ENCODE data around the gene NAT9. TPM values are rescaled to one million over a fixed set of nuclear protein-coding genes. Genes with fewer than 3 reads are reported as not detected.

The NAT9 gene
- total RNA-seq, 2 donors from 2014 or later: 28.4 to 52.6 TPM

DNA sequence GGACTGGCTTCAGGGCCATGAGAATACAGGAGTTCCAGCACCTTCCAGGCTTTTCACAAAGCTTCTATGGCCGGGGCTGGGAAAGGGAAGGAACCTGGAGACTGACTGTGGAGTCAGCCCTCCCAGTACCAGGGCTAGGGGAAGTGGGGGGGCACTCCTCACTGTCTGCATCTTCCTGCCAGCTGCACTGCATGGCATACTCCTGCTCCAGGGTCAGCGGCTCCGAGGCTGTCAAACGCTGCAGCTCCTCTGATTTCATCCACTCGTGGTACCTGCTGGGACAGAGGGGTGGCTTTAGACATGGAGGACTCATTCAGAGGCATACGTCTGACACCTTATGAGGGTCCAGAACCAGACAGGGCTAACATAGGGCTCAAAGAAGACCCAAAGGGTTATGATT lies 2.7 kb downstream of the NAT9 start:
- no peak for TF ChIP-seq CTCF (IDR thresholded peaks at IDR 0.05)
- H3K4me1 ChIP-seq: peaks cover 11% of the 10 kb centered on the region
- intact Hi-C loops (cut with DNase I): no loop called here
- no peak overlapping the region for H3K9ac ChIP-seq (ENCODE audit: low read depth in 2 of 2, low read length in 2 of 2)
- no peak for DNase-seq
- H3K4me3 ChIP-seq: no peak overlapping the region
- no peaks in the 10 kb centered on the region for H3K9me3 ChIP-seq
- H3K36me3 ChIP-seq: no peaks in the 10 kb centered on the region
- H3K27me3 ChIP-seq: no peaks in the 10 kb centered on the region
- H3K27ac ChIP-seq: no peak overlapping the region

DNA sequence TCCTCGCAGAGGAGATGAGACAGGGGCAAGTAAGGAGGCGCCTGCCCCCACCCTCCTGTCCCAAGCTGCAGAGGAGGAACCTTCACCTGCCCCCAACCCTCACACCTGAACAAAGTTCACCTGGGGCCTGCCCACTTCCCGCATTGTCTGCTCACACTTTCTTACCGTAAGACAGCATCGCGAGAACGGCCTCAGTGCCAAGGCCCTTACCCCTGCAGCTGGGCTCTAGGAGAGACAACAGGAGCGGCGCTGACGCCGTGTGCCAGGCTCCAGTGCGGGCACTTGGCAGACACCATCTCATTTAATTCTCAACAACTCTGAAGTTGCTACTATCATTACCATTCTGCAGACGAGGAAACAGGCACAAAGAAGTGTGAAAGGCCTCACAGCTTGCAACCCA lies 4.1 kb downstream of the NAT9 start:
- no peaks in the 10 kb centered on the region for H3K9me3 ChIP-seq
- intact Hi-C loops (cut with DNase I): no loop called here
- H3K4me3 ChIP-seq: no peak overlapping the region
- no peak for DNase-seq
- TF ChIP-seq CTCF (IDR thresholded peaks at IDR 0.05): no peak
- H3K4me1 ChIP-seq: peaks cover 8% of the 10 kb centered on the region
- H3K36me3 ChIP-seq: peaks cover under 1% of the 10 kb centered on the region
- H3K27me3 ChIP-seq: no peaks in the 10 kb centered on the region
- H3K27ac ChIP-seq: no peak overlapping the region
- H3K9ac ChIP-seq (ENCODE audit: low read depth in 2 of 2, low read length in 2 of 2): no peak overlapping the region

- DNase-seq: no peak
- H3K36me3 ChIP-seq: peaks cover 4% of the 10 kb centered on the region
- H3K9me3 ChIP-seq: no peaks in the 10 kb centered on the region
- no peaks in the 10 kb centered on the region for H3K27me3 ChIP-seq
- intact Hi-C loops (cut with DNase I): loop anchor here (2.0 kb wide), 1 partner anchor 27 kb away; no protein-coding TSS in a partner anchor
- H3K4me3 ChIP-seq: no peak overlapping the region
- H3K9ac ChIP-seq (ENCODE audit: low read depth in 2 of 2, low read length in 2 of 2): no peak overlapping the region
- no peak overlapping the region for H3K27ac ChIP-seq
- H3K4me1 ChIP-seq: peaks cover 5% of the 10 kb centered on the region
- TF ChIP-seq CTCF (IDR thresholded peaks at IDR 0.05): no peak
Measured at GRCh38 chr17:74771319-74771914, 4.7 kb downstream of the NAT9 start.

DNA sequence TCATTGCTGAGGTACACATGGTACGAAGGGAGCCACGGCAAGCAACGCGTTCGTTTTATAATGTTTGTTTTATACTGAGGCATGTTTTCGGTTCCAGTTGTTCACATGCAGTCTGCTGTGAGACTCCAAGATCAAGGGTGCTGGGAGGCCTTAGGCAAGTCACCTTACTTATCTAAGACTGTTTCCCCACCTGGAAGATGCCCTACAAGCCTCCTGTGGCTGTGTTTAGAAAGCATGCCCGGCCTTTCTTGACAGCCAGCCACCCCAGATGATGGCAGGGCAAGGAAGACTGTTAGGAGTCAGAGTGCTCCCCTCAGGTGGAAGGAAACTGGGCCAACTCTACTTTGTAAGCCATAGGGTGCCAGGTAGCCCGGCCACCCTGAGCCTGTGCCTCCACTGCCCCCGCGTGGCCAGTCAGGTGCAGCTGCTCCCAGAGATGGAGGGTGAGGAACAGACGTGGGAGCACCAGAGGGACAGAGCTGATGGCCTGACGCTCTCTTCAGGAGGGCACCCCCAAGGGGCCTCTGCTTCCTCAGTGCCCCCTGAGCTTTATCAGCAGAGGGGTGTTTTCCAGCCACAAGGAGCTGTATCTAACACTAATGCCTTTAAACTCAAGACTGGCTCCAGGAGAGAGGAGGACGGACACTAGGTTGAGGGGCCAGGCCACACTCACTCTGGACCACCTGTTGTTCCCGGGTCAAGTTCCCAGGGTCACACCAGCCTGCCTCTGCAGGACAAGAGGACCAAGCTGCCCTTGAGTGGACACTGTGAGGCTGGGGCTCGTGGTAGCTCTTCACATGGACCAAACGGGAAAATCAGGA lies 5.4 kb downstream of the NAT9 start:
- no peak overlapping the region for H3K4me3 ChIP-seq
- peak; percentile 82 for DNase-seq
- H3K36me3 ChIP-seq: peaks cover 4% of the 10 kb centered on the region
- H3K27ac ChIP-seq: no peak overlapping the region
- H3K9ac ChIP-seq (ENCODE audit: low read depth in 2 of 2, low read length in 2 of 2): no peak overlapping the region
- no peaks in the 10 kb centered on the region for H3K9me3 ChIP-seq
- peak; percentile 88 for TF ChIP-seq CTCF (IDR thresholded peaks at IDR 0.05)
- H3K27me3 ChIP-seq: no peaks in the 10 kb centered on the region
- H3K4me1 ChIP-seq: peaks cover 5% of the 10 kb centered on the region
- intact Hi-C loops (cut with DNase I): loop anchor here (2.0 kb wide), 1 partner anchor 26 kb away; no protein-coding TSS in a partner anchor

DNA sequence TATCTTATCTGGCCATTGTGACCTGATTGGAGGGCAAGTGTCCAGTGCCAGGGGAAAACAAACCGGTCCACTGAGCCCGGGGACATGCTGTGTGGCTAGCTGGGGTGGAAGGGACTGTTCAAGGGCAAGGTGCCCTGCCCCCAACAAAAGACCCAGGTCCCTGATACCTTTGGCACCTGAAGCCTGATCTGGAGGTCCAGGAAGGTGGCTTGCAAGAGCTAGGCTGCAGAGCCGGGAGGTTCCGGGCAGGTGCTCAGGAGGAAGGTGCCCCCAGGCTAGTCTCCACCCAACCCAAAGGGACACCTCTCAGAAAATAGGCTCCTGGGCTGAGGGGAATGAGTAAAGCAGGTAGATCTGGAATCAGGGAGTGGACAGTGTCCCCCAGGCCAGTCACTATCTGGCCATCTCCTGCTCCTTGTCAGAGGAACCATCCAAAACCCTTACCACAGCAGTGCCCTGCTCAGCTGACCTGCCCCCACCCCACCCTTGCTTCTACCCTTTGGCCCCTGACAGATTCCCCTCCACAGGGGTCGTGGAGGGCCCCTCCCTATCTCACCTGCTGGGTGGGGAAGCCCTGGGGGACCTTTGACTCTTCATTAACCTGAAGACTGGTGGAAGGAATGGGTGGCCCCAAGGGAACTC lies 6.2 kb downstream of the NAT9 start:
- no peak overlapping the region for H3K4me3 ChIP-seq
- peaks cover 4% of the 10 kb centered on the region for H3K36me3 ChIP-seq
- no peak overlapping the region for H3K9ac ChIP-seq (ENCODE audit: low read depth in 2 of 2, low read length in 2 of 2)
- H3K4me1 ChIP-seq: peaks cover 5% of the 10 kb centered on the region
- intact Hi-C loops (cut with DNase I): loop anchor here (2.0 kb wide), 1 partner anchor 25 kb away; no protein-coding TSS in a partner anchor
- no peak for DNase-seq
- H3K9me3 ChIP-seq: no peaks in the 10 kb centered on the region
- TF ChIP-seq CTCF (IDR thresholded peaks at IDR 0.05): no peak
- no peaks in the 10 kb centered on the region for H3K27me3 ChIP-seq
- no peak overlapping the region for H3K27ac ChIP-seq
